Fibroblast of lung (primary cell): ENCODE data around the gene ATG10.
"Not testable (repeated sequence)": the region's sequence is repeated elsewhere in the genome, so short reads cannot be mapped to it uniquely, and the experiment has no call there.

ENCODE experiments used
- EZH2 ChIP-seq: IDR thresholded peaks from 2 replicates; pipeline ENCODE4 v1.5.1; 2012; ENCODE audit warnings: low read length, control low read depth, mild to moderate bottlenecking; ENCODE audit errors: missing control alignments
- TF ChIP-seq, protein P1 (sequence below), 2 donors: IDR thresholded peaks in 1 of 2; conservative IDR thresholded peaks in 1 of 2; 1 replicate in 1 of 2; 2 replicates in 1 of 2; pipeline ENCODE4 v1.5.1; 2011 to 2012; ENCODE audit warnings: low read length in 2 of 2, control low read depth in 1 of 2, inconsistent platforms in 1 of 2, low read depth in 1 of 2, mild to moderate bottlenecking in 1 of 2

DNA sequence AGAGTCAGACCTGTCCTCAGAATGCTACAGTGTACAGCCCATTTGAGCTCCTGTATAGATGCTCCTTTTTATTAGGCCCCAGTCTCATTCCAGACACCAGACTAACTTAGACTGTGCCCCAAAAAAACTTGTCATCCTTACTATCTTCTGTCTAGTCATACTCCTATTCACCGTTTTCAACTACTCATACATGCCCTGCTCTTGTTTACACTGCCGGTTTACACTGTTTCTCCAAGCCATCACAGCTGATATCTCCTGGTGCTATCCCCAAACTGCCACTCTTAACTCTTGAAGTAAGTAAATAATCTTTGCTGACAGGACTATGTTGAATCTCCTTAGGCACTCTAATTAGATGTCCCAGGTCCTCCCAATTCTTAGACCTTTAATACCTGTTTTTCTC, 13.7 kb upstream of the ATG10 start:
- not testable (repeated sequence) for TF ChIP-seq EZH2
- TF ChIP-seq, protein P1, sequence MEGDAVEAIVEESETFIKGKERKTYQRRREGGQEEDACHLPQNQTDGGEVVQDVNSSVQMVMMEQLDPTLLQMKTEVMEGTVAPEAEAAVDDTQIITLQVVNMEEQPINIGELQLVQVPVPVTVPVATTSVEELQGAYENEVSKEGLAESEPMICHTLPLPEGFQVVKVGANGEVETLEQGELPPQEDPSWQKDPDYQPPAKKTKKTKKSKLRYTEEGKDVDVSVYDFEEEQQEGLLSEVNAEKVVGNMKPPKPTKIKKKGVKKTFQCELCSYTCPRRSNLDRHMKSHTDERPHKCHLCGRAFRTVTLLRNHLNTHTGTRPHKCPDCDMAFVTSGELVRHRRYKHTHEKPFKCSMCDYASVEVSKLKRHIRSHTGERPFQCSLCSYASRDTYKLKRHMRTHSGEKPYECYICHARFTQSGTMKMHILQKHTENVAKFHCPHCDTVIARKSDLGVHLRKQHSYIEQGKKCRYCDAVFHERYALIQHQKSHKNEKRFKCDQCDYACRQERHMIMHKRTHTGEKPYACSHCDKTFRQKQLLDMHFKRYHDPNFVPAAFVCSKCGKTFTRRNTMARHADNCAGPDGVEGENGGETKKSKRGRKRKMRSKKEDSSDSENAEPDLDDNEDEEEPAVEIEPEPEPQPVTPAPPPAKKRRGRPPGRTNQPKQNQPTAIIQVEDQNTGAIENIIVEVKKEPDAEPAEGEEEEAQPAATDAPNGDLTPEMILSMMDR (conservative IDR thresholded peaks at IDR 0.05 in 1 of 2, IDR thresholded peaks at IDR 0.05 in 1 of 2; ENCODE audit: low read depth in 1 of 2, low read length in 2 of 2), result not testable (repeated sequence)
